Jurkat, Clone E6-1 (cell line): ENCODE measurements around the gene FBXW8.
A peak's percentile ranks its signal among the peaks of the same experiment; 100 is the strongest.

Source experiments
- DNase-seq: peaks from one replicate; pipeline ENCODE4 v3.0.0-alpha.2; 2011; ENCODE audit warnings: low read depth, low spot score
- H3K4me3 ChIP-seq: 2 replicates; pipeline ENCODE4 v1.5.1; 2011; ENCODE audit warnings: mild to moderate bottlenecking, low read length, control low read depth, moderate library complexity

The FBXW8 gene

GRCh38 chr12:116882742-116883141 is 28.0 kb upstream of the FBXW8 start:
- no peak for DNase-seq
- no peak overlapping the region for H3K4me3 ChIP-seq

- no peak overlapping the region for H3K4me3 ChIP-seq
- no peak for DNase-seq
Measured at GRCh38 chr12:116884871-116885270, 25.9 kb upstream of the FBXW8 start.

- no peak overlapping the region for H3K4me3 ChIP-seq
- DNase-seq: no peak
Measured at GRCh38 chr12:116885491-116885890, 25.3 kb upstream of the FBXW8 start.

GRCh38 chr12:116887244-116887643 is 23.5 kb upstream of the FBXW8 start:
- H3K4me3 ChIP-seq: no peak overlapping the region
- DNase-seq: no peak

GRCh38 chr12:116887897-116888296 is 22.9 kb upstream of the FBXW8 start:
- H3K4me3 ChIP-seq: no peak overlapping the region
- DNase-seq: no peak

GRCh38 chr12:116890330-116890729 is 20.4 kb upstream of the FBXW8 start:
- no peak overlapping the region for H3K4me3 ChIP-seq
- DNase-seq: no peak

- no peak overlapping the region for H3K4me3 ChIP-seq
- no peak for DNase-seq
Measured at GRCh38 chr12:116891019-116891418, 19.7 kb upstream of the FBXW8 start.

- no peak for DNase-seq
- H3K4me3 ChIP-seq: no peak overlapping the region
Measured at GRCh38 chr12:116892349-116893140, 18.2 kb upstream of the FBXW8 start.

- H3K4me3 ChIP-seq: no peak overlapping the region
Measured at GRCh38 chr12:116894913-116895312, 15.8 kb upstream of the FBXW8 start.

GRCh38 chr12:116896411-116896924 is 14.3 kb upstream of the FBXW8 start:
- H3K4me3 ChIP-seq: no peak overlapping the region
- no peak for DNase-seq

More at GRCh38 chr12:116894913-116895312, 15.8 kb upstream of the FBXW8 start:
- no peak for DNase-seq

GRCh38 chr12:116897476-116897875 is 13.3 kb upstream of the FBXW8 start:
- no peak for DNase-seq
- no peak overlapping the region for H3K4me3 ChIP-seq

- no peak for DNase-seq
- H3K4me3 ChIP-seq: no peak overlapping the region
Measured at GRCh38 chr12:116898669-116899068, 12.1 kb upstream of the FBXW8 start.

- no peak overlapping the region for H3K4me3 ChIP-seq
Measured at GRCh38 chr12:116901612-116902011, 9.1 kb upstream of the FBXW8 start.

GRCh38 chr12:116903818-116904217 is 6.9 kb upstream of the FBXW8 start:
- no peak for DNase-seq
- no peak overlapping the region for H3K4me3 ChIP-seq

More at GRCh38 chr12:116901612-116902011, 9.1 kb upstream of the FBXW8 start:
- no peak for DNase-seq

GRCh38 chr12:116906285-116906684 is 4.5 kb upstream of the FBXW8 start:
- DNase-seq: no peak
- H3K4me3 ChIP-seq: no peak overlapping the region

- DNase-seq: no peak
- H3K4me3 ChIP-seq: peak overlapping the region; percentile 75
Measured at GRCh38 chr12:116910280-116910644, 488 bp upstream of the FBXW8 start.

- DNase-seq: no peak
- H3K4me3 ChIP-seq: no peak overlapping the region
Measured at GRCh38 chr12:116915326-116915725, 4.6 kb downstream of the FBXW8 start.

GRCh38 chr12:116916122-116916521 is 5.4 kb downstream of the FBXW8 start:
- no peak for DNase-seq
- H3K4me3 ChIP-seq: no peak overlapping the region

GRCh38 chr12:116916714-116917114 is 6.0 kb downstream of the FBXW8 start:
- no peak for DNase-seq
- no peak overlapping the region for H3K4me3 ChIP-seq

- H3K4me3 ChIP-seq: no peak overlapping the region
- DNase-seq: no peak
Measured at GRCh38 chr12:116918464-116918863, 7.7 kb downstream of the FBXW8 start.

- DNase-seq: no peak
- H3K4me3 ChIP-seq: no peak overlapping the region
Measured at GRCh38 chr12:116919247-116919661, 8.5 kb downstream of the FBXW8 start.
